NOMO-1 (cell line): ENCODE measurements around the gene PHLPP2.
A peak's percentile ranks its signal among the peaks of the same experiment; 100 is the strongest.
"Not testable (repeated sequence)": the region's sequence is repeated elsewhere in the genome, so short reads cannot be mapped to it uniquely, and the experiment has no call there.

Experiments
- DNase-seq, 2 experiments: peaks; one replicate each; lab custom pipeline; 2025; ENCODE audit not compliant: unreplicated experiment in 2 of 2; lab: John Stamatoyannopoulos, UW

Gene PHLPP2

DNA sequence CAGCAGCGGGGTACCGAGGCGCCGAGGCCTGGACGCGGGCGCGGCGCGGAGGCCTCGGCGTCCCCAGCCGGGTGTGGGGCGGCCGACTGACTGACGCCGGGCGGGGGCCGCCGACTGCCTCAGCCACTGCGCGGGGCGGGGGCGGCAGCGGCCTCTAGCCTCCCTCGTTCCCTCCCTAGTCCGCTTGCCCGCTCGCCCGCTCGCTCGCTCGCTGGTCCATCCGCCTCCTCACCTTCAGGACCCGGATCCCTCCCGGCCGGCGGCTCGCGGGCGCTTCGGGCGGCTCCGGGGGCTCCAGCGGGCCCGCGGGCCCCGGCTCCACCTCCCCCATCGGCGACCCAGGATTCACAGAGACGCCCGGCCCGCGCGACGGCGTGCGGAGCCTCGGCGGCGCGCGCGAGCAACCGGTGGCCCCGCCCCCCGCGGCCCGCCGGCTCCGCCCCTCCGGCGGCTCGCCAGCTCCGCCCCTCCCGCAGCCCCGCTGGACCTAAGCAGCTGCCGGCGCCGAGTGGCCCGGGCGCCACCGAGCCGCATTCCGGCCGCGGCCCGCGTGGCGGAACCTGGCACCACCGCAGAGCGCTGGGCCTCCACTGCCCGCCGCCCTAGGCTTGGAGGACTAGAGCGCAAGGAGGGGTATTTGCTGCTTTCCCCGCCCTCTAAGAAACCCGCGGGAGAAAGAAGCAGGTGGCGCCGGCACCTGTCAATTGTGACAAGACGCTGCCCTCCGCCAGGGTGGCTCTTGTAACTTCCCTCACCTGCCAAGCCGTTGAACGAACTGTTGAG is 773 bp downstream of the PHLPP2 start:
- peak; percentile 53 to 58 for DNase-seq

DNA sequence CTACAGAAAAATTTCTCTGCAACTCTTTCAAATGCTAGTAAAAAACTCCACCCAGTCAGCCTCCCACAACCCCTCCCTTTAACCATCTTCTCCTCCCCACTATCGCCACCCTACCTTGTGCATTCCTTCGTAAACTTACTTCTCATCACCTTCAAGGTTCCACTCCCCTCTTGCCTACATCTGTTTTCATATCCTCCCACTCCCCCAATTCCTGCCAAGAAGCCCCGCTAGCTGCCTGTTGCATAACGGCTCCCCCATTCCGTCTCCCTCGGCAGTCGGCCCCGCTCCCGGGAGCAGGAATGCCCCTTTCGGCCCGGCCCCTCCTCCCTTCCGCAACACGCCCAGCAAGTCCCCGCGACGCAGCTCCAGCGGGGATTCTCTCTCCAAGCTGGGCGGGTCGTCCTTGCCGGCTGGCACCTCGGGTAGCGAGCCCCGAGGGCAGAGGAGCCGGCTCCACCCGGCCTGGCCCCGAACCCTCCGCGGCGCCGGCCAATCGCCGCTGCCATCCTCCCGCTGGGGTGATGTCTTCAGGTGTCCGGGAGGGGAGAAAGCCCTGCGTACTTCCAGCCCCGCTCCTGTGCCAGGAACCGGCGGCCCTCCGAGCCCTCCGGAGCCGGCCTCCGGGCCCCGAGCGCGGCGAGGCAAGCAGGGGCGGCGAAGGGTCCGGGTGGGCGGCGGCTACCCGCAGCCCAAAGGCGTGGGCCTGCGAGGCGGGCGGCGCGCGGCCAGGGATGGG is 1.5 kb downstream of the PHLPP2 start:
- DNase-seq, result peak in 1 of 2 experiments; percentile 17

DNA sequence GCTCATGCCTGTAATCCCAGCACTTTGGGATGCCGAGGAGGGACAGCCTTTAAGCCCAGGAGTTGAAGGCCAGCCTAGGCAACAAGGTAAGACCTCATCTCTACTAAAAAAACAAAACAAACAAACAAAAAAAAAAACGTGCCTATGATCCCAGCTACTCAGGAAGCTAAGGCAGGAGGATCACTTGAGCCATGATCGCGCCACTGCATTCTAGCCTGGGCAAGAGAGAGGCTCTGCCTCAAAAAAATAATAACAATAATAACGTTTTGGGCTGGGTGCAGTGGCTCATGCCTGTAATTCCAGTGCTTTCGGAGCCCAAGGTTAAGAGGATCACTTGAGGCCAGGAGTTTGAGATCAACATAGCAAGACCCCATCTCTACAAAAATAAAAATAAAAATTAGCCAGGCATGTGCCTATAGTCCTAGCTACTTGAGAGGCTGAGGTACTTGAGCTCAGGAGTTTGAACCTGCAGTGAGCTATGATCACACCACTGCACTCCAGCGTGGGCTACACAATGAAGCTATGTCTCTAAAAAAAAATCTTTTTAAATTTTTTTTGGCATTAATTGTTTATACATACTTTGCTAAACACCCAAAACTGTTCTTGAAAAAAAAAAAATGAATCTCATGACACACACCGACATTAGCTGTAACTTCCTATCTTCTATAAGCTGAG is 3.3 kb downstream of the PHLPP2 start:
- DNase-seq, result no peak

DNA sequence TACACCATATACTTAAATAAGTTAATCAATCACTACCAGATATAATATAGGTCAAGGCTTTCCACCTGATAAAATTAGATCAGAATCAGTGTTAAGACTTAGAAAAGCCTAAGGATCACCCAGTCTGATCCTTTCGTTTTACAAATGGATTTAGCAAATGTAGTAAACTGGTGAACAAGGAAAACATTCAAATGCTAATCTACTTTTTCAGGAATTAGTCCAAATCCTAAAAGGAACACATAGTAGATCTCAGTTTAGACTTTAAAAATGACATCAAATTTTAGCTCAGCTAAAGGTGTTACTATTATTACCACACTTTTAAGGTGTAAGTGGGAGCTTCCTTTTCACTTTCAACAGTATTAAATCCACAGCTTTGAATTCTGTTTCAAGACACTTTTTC is 12.0 kb downstream of the PHLPP2 start:
- no peak for DNase-seq

DNA sequence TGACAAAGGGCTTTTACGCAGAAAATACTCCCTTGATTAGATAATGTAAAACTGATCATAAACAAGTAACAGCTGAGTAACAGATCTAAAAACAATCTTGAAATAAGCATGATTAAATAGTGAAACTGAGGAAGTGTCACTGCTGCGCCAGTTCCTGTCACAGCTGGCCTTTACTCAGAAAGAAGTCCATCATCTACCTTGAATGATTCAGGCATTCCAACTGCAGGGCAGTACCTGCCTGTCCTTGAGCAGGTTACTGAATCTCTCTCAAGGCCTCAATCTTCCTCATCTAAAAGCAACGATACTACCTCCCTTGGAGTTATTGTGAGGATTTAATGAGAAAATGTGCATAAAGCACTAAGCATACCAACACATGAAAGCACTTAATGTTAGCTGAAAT is 12.7 kb downstream of the PHLPP2 start:
- DNase-seq, result no peak

DNA sequence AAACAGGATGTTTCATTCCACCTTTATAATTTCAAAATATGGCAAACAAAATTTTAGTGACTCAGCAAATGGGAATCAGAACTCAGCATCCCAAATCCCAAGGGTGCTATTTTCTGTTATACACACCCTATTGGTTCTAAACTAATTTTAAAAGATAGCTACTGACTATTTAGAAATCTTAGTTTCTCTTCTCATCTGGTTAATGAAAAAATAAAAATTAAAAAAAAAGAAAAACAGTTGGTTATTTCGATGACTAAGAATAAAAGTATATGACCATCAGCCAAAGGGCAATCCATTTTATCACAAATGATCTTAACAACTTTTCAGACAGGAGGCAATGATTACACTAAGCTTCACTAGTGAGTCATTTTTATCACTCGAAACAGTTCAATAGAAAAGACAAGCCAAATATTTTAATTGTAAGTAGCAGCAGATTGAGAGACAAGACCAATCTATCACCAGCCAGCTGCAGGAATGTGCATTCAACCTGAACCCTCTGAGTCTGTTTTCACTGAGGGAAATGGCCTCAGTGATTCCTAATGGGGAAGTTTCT is 15.2 kb downstream of the PHLPP2 start:
- no peak for DNase-seq

DNA sequence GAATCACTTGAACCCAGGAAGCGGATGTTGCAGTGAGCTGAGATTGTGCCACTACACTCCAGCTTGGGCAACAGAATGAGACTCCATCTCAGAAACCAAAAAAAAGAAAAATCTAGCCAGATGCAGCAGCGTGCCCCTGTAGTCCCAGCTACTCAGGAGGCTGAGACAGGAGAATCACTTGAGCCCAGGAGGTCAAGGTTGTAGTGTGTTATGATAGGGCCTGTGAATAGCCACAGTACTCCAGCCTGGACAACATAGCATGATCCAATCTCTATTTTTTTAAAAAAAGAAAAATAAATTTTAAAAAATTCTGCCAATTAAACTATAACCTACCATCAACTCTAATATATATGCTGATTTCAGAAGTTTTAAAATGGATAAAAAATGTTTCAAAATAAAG is 15.8 kb downstream of the PHLPP2 start:
- no peak for DNase-seq

DNA sequence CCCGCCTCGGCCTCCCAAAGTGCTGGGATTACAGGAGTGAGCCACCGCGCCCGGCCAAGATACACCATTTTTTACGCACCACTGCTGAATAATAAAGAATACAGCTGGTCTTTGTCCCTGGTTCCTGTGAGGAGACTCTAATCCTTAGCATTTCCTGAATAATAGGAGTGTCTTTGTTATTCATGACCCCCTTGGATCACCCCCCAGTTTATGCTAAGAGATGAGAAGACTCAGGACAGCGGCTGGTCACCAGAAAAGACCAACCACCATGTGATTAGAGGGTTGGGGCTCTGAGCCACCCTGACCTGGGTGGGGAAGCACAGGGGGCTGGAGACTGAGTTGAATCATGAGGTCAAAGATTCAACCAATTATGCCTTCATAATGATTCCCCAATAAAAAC is 17.3 kb downstream of the PHLPP2 start:
- no peak for DNase-seq

DNA sequence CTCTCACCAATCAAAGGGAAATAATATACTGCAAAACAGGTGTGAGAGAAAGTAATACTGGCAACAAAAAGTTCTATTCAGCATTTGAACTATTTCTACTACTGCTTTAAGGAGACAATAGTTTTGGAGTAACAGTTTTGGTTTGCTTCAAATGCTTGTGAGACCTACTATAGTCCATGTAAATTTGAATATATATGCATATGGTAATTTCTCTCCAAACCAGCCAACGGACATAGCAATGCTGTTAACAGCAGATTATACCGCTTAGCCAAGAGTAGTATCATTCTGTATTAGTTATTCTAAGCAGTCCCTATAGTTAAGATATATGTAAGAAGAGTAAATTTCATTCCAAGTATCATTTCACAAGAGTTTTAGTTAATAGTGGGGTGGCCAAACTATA is 18.5 kb downstream of the PHLPP2 start:
- DNase-seq, result no peak

DNA sequence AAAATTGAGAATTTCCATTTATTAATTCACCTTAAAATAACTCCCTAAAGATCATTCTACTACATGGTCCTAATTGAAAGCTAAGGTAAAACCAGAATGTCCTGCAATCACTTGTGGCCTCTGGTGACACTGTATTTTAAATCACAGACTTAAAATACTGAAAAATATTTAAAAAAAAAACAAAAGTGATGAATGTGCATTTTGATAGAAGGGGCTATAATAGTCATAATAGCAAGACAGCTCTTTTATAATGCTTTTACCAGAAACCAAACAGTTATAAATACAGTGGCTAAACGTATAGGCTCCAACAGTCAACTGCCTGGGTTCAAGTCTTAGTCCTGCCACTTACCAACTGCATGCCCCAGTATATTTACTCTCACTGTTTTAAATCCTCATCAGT is 21.2 kb downstream of the PHLPP2 start:
- DNase-seq, result no peak

DNA sequence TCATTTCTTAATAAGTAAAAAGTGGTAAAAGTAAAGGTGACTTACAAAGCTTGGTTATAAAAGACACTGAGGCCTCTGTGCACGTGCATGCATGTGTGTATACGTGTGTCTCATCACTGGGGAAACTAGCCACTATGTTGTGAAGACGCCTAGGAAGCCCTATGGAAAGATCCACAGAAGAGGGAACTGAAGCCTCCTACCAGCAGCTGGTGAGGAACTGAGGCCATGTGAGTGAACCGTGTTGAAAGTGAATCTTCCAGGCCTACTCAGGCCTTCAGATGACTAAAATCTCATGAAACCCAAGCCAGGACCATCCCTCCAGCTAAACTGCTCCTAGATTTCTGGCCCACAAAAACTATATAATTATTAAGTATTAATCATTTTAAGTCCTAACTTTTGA is 23.7 kb downstream of the PHLPP2 start:
- no peak for DNase-seq

DNA sequence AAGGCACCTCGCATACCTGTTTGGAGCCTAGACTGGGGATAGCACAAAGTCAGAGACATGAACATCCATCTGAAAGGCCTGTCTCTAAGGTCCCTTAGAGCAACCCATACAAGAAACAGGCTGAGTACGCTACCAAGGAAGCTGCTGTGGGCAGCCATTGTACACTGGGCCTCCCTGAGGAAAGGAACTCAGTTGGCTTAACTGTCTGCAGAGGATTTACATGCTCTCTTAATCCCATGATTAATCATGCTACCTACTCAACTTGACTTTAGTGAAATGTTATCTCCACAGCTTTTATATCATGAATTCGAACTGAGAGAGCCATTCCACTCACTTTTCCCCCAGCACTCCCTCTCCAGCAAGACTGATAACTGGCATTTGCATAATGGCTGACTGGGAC is 26.0 kb downstream of the PHLPP2 start:
- DNase-seq, result no peak

DNA sequence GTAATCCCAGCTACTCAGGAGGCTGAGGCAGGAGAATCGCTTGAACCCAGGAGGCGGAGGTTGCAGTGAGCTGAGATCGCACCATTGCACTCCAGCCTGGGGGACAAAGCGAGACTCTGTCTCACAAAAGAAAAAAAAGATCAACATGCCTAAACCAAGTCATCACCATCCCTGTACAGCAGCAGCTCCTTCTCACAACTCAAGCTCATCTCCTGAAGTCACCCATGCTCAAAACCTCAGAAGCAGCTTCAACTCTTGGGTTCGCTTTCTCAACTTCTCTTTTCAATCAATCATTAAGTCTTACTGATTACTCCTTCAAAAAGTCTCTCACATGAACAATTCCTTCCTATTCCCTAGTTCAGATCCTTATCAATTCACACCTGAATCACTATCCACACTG is 31.3 kb downstream of the PHLPP2 start:
- DNase-seq, result no peak

DNA sequence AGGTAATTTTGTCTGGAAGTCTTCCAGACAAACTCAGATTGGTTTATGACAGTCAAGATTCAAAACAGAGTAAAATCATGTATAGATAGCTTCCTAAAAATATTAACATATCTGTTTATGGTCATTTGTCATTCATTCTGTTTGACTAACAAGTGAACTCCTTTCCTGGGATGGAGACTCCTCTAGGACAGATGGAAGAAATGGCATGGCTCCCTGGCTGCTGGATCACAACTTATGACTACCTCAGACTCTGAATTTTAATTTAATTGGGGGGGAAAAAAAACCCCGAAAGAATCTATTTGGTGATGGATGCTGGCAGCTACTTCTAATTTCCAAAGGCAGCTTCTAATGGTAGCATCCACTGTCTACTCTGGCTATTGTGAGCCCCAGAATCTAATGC is 34.6 kb downstream of the PHLPP2 start:
- no peak for DNase-seq

DNA sequence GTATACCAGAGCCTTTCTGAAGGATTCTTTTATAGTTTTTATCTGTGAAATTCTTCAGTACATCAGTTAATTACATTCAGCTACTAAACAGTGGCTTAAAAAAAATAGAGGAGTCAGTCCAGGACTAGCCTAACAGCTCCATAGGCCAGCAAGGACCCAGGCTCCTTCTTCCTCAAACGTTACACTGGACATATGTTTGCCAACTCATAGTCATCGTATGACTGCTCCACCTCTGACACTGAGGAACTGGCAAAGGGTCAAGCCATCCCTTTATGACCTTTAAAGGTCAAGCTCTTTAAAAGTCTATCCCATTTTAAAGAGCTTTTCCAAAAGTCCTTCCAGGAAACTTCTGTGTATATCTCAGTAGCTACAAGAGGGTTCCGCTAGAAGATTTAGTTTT is 36.6 kb downstream of the PHLPP2 start:
- DNase-seq, result no peak

DNA sequence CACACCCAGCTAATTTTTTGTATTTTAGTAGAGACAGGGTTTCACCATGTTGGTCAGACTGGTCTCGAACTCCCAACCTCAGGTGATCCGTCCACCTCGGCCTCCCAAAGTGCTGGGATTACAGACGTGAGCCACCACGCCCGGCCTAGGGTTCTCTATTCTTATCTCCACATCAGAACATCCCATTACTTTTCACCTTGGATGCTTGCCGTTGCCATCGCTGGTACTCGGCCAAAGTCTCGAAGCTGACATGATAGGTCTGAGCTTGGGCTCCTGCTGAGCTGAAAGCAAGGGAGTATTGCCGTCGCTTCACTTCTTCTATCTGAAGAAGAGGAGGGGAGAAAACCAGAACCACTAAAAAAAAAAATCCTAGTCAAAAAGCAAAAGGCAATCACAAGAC is 40.2 kb downstream of the PHLPP2 start:
- not testable (repeated sequence) for DNase-seq

DNA sequence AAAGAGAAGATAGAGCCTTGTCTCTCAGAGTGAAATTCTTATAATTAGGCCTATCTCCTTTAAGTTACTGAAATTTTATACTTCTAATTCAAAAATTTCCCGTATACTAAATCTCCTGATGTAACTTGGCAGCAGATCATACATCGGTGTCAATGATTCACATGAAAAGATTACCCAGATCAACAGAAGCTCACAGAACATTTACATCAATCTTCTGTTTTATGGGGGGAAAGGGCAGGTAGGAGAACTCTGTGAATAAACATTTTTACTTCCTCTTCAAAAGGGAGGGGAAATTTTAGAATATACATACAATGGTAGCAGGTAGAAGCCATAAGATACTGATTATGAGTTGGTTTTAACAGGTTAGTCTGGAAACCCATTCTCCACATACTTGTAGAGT is 43.1 kb downstream of the PHLPP2 start:
- no peak for DNase-seq

DNA sequence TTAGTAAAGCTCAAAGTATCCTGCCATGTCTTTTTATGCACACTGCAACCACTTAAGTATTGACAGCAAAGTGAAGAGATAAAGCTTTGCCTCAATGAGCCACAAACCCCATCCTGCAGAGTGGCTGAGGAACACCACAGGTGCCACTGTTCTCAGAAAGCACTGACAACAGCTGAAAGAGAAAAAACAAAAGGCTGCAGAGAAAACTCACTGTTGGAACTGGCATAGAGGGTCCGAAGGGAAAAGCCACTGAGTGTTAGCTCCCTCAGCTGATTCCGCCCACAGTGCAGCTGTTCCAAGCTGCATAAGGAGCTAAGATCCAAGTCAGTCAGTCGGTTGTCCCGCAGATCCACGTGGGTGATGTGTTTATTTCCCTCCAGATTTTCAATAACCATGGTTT is 48.3 kb downstream of the PHLPP2 start:
- DNase-seq, result no peak

DNA sequence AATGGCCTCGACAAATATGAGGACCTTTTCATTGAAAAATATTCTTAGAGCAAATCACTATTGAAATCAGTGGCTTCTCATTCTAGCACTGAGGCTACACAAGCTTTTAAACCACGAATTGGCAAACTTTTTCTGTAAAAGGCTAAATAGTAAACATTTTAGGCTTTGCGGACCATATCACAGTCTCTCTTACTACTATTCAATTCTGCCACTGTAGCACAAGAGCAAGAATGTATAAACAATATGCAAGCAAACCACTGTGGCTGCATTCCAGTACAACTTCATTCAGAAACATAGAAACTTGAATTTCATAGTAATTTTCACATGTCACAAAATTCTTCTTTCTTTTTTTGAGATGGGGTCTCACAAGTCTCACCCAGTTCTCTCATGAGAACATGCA is 49.1 kb downstream of the PHLPP2 start:
- DNase-seq, result no peak

DNA sequence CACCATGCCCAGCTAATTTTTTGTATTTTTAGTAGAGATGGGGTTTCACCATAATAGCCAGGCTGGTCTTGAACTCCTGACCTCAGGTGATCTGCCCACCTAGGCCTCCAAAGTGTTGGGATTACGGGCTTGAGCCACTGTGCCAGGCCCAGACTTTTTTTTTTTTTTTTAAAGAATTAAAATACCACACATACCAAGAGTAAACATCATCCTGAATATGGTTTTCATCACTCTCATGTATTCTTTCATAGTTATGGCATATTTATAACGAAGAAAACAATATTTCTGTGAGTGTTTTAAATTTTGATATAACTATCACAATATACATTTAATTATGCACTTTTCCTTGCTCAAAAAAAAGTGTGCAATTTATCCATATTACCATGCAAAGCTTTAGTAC is 50.3 kb downstream of the PHLPP2 start:
- DNase-seq, result no peak

DNA sequence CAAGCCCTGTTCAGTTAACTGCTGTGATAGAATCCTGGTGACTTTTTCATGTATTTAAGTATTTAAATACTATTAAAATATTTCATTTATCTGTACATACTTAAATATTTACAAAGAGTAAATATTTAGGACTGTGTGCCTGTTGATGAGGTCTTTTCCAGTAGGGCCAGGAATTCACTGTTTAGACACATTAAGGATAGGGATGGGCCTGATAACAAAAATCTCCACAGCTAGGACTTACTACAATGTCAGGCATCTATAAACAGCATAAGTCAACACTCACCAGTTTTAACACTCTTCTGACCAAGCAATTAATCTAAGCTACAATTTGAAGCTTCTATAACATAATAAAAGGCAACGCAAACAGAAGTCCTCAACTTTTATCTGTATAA is 50.9 kb downstream of the PHLPP2 start:
- no peak for DNase-seq
